SU-DHL-6 (cell line): ENCODE data around the gene SLAIN1.

ENCODE experiments used
- EZH2phosphoT487 ChIP-seq: fragments of 200-600 bp; sonication (generic), shearing (Covaris generic); conservative IDR thresholded peaks from 2 replicates; pipeline ENCODE4 v1.6.1; 2018; ENCODE audit warnings: mild to moderate bottlenecking, antibody characterized with exemption, low read length, moderate library complexity, mixed read lengths
- TF ChIP-seq, protein P1 (sequence below): fragments of 200-600 bp; sonication (generic); IDR thresholded peaks from one replicate; pipeline ENCODE4 v1.5.1; 2017; ENCODE audit warnings: antibody characterized with exemption, mild to moderate bottlenecking, low read length, moderate library complexity; ENCODE audit not compliant: insufficient read depth, poor library complexity, severe bottlenecking

DNA sequence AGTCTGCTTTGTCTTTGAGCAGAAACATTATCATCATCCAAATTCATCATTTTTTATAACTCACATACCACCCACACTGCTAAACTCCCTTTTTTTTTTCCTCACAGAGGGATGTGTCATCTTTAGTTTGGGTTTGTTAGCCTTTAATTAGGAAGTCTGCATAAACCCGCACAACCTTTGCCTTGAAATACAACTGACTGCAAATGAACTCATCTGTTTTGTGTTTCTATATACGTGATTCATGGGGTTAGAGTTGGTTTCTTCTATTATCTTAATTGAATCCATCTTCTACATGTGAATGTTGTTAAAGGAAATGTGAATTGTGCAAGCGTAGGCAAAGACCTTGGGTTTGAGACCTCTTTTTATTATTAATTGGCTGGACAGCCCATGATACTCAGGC lies 102.7 kb downstream of the SLAIN1 start:
- TF ChIP-seq, protein P1, sequence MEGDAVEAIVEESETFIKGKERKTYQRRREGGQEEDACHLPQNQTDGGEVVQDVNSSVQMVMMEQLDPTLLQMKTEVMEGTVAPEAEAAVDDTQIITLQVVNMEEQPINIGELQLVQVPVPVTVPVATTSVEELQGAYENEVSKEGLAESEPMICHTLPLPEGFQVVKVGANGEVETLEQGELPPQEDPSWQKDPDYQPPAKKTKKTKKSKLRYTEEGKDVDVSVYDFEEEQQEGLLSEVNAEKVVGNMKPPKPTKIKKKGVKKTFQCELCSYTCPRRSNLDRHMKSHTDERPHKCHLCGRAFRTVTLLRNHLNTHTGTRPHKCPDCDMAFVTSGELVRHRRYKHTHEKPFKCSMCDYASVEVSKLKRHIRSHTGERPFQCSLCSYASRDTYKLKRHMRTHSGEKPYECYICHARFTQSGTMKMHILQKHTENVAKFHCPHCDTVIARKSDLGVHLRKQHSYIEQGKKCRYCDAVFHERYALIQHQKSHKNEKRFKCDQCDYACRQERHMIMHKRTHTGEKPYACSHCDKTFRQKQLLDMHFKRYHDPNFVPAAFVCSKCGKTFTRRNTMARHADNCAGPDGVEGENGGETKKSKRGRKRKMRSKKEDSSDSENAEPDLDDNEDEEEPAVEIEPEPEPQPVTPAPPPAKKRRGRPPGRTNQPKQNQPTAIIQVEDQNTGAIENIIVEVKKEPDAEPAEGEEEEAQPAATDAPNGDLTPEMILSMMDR: no peak
- TF ChIP-seq EZH2phosphoT487: no peak
